Measurements from ENCODE around the gene BAZ1A. TPM values are rescaled to one million over a fixed set of nuclear protein-coding genes. Genes with fewer than 3 reads are reported as not detected.

BAZ1A gene, protein sequence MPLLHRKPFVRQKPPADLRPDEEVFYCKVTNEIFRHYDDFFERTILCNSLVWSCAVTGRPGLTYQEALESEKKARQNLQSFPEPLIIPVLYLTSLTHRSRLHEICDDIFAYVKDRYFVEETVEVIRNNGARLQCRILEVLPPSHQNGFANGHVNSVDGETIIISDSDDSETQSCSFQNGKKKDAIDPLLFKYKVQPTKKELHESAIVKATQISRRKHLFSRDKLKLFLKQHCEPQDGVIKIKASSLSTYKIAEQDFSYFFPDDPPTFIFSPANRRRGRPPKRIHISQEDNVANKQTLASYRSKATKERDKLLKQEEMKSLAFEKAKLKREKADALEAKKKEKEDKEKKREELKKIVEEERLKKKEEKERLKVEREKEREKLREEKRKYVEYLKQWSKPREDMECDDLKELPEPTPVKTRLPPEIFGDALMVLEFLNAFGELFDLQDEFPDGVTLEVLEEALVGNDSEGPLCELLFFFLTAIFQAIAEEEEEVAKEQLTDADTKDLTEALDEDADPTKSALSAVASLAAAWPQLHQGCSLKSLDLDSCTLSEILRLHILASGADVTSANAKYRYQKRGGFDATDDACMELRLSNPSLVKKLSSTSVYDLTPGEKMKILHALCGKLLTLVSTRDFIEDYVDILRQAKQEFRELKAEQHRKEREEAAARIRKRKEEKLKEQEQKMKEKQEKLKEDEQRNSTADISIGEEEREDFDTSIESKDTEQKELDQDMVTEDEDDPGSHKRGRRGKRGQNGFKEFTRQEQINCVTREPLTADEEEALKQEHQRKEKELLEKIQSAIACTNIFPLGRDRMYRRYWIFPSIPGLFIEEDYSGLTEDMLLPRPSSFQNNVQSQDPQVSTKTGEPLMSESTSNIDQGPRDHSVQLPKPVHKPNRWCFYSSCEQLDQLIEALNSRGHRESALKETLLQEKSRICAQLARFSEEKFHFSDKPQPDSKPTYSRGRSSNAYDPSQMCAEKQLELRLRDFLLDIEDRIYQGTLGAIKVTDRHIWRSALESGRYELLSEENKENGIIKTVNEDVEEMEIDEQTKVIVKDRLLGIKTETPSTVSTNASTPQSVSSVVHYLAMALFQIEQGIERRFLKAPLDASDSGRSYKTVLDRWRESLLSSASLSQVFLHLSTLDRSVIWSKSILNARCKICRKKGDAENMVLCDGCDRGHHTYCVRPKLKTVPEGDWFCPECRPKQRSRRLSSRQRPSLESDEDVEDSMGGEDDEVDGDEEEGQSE (N-terminal part only)
- 10 to 100 TPM; 50.8 to 57.0 TPM for total RNA-seq

DNA sequence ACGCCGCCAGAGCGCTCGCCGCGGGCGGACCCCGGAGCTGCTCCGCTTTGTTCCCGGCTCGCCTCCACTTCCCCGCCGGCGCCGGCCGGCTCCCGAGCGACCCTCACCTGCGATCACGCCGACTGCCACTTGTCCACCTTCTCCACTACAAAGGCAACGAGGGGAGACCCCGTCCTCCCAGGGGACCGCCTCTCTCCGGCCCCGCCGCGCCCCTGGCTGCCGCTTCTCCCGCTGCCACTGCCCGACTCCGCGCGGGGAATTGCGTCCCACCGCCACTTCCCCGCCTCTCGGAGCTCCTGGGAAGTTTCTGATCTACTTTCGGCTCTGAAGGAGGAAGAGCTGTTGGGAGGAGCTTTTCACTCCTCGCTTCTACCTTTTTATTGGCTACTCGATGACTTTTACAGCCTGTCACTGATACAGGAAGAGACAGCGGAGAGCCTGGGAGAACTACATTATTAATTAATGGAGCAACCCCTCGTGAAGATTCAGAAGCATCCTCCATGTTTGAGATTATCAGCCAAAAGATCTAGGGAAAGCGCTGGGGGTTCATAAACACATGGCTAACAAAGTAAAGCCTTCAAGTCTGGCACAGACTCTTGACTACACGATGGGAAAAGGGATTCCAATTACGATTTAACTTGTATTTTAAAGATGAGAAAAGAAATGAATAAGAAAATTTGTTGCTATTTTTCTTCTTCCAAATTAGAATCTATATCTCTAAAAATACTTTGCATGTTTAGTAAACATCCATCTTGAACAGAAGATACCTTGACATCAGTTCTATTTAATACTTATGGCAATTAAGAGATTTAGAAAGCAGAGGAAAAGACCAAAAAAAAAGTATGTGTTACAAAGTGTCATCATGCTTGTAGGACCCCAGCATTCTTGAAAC lies at the start of gene BAZ1A:
TSS of gene BAZ1A (minus strand) at position 330 of the 892 bp plus-strand sequence. CDS start 756 bp downstream, outside the sequence.
- Mint-ChIP-seq H3K36me3 (ENCODE audit: low read depth) (peaks cover 24% of the 10 kb centered on the region), H3K4me1 (ENCODE audit: low read depth) (peaks cover 26% of the 10 kb centered on the region), H3K4me3 (peak within 1 kb of the TSS; percentile 100), H3K27me3 (ENCODE audit: low read depth) (no peaks in the 10 kb centered on the region), H3K27ac (peak within 1 kb of the TSS; percentile 99), H3K9me3 (no peaks in the 10 kb centered on the region)
- CTCF ChIA-PET, result interaction anchor here (0.7 to 1.3 kb wide), 3 partner anchors 10 to 106 kb away, joined by 3 read pairs; no protein-coding TSS in a partner anchor
- intact Hi-C loops (cut with micrococcal nuclease), result no loop called here
- DNase-seq, result peak; percentile 40

DNA sequence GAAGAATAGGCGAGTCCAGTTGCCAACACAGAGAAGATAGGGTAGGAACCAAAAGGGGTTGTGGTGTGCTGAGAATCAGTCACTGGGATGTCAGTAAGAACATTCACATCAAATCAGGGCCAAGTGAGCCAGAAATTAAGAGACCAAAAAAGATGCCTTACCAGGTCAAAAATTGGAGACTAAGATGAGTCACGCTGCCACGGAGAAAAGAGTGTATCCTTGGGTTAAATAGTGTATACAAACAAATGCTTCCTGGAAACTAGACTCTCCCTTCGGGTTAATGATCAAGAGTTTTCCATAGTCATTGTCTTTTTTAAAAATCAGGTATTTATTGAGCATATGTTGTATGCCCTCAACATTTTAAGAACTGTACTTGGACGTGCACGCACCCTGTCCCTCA lies 45.2 kb upstream of the BAZ1A start:
- CTCF ChIA-PET, result interaction anchor here (0.6 kb wide), 1 partner anchor 290 kb away, joined by 3 read pairs; no protein-coding TSS in a partner anchor
- no peaks in the 10 kb centered on the region for H3K4me1 Mint-ChIP-seq (ENCODE audit: low read depth)
- no peak overlapping the region for H3K27ac Mint-ChIP-seq

DNA sequence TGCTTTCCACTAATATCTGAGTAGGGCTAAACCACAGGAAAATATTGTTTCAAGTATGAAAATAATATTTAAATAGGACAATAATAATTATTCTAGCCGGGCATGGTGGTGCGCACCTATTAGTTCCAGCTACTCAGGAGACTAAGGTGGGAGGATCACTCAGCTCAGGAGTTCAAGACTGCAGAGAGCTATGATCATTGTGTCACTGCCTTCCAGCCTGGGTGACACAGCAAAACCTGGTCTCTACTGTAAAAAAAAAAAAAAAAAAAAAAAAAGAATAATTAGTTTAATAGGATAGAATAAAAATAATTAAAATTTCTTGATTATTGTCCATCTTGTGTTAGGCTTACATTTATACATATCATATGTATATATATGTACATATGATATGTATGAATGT lies 38.5 kb upstream of the BAZ1A start:
- no peak overlapping the region for H3K4me3 Mint-ChIP-seq

More for the DNA sequence above, 45.2 kb upstream of the BAZ1A start:
- no peak for DNase-seq
- intact Hi-C loops (cut with micrococcal nuclease), result no loop called here
- H3K36me3 Mint-ChIP-seq (ENCODE audit: low read depth), result peaks cover 2% of the 10 kb centered on the region
- no peak overlapping the region for H3K4me3 Mint-ChIP-seq
- no peaks in the 10 kb centered on the region for H3K9me3 Mint-ChIP-seq
- no peaks in the 10 kb centered on the region for H3K27me3 Mint-ChIP-seq (ENCODE audit: low read depth)

DNA sequence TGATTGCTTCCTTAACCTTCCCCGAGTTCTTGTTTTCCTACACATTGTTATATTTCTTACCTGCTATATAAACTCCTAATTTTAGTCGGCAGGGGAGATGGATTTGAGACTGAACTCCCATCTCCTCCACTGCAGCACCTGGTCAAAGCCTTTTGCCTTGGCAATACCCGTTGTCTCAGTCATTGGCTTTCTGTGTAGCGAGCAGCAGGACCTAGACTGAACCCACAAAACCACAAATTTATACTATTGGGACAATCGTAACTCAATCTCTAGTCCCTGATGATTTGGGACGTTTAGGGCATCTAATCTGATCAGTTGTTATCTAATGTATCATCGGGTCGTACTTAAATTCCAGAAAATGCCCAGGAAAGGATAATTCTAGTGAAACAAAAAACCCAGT lies 37.8 kb upstream of the BAZ1A start:
- H3K4me3 Mint-ChIP-seq, result no peak overlapping the region
- no peak overlapping the region for H3K27ac Mint-ChIP-seq
- no peaks in the 10 kb centered on the region for H3K36me3 Mint-ChIP-seq (ENCODE audit: low read depth)
- DNase-seq, result no peak
- CTCF ChIA-PET, result interaction anchor here (0.6 to 1.5 kb wide), 2 partner anchors 24 to 33 kb away, joined by 3 to 5 read pairs; no protein-coding TSS in a partner anchor
- H3K4me1 Mint-ChIP-seq (ENCODE audit: low read depth), result no peaks in the 10 kb centered on the region
- no peaks in the 10 kb centered on the region for H3K27me3 Mint-ChIP-seq (ENCODE audit: low read depth)
- H3K9me3 Mint-ChIP-seq, result no peaks in the 10 kb centered on the region
- intact Hi-C loops (cut with micrococcal nuclease), result no loop called here

More for the DNA sequence above, 38.5 kb upstream of the BAZ1A start:
- H3K9me3 Mint-ChIP-seq, result no peaks in the 10 kb centered on the region
- H3K27ac Mint-ChIP-seq, result no peak overlapping the region
- H3K36me3 Mint-ChIP-seq (ENCODE audit: low read depth), result no peaks in the 10 kb centered on the region
- no peak for DNase-seq
- H3K4me1 Mint-ChIP-seq (ENCODE audit: low read depth), result no peaks in the 10 kb centered on the region
- H3K27me3 Mint-ChIP-seq (ENCODE audit: low read depth), result no peaks in the 10 kb centered on the region
- CTCF ChIA-PET, result interaction anchor here (0.6 kb wide), 1 partner anchor 34 kb away, joined by 3 read pairs; no protein-coding TSS in a partner anchor
- intact Hi-C loops (cut with micrococcal nuclease), result no loop called here

DNA sequence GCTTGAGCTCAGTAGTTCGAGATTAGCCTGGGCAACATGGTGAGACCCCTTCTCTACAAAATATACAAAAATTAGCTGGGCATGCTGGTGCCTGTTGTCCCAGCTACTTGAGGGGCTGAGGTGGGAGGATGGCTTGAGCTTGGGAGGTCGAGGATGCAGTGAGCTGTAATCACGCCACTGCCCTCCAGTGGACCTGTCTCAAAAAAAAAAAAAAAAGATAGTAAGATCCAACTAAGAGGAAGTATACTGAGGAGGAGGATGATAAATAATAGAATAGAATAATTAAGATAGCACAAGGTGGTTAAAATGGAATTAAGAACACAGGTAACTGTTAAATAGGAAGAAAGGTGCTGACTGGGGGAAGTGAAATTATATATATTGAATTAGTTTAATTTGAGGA lies 37.0 kb upstream of the BAZ1A start:
- H3K27me3 Mint-ChIP-seq (ENCODE audit: low read depth), result no peaks in the 10 kb centered on the region
- CTCF ChIA-PET, result interaction anchor here (0.6 to 1.5 kb wide), 2 partner anchors 25 to 127 kb away, joined by 3 to 5 read pairs; no protein-coding TSS in a partner anchor

DNA sequence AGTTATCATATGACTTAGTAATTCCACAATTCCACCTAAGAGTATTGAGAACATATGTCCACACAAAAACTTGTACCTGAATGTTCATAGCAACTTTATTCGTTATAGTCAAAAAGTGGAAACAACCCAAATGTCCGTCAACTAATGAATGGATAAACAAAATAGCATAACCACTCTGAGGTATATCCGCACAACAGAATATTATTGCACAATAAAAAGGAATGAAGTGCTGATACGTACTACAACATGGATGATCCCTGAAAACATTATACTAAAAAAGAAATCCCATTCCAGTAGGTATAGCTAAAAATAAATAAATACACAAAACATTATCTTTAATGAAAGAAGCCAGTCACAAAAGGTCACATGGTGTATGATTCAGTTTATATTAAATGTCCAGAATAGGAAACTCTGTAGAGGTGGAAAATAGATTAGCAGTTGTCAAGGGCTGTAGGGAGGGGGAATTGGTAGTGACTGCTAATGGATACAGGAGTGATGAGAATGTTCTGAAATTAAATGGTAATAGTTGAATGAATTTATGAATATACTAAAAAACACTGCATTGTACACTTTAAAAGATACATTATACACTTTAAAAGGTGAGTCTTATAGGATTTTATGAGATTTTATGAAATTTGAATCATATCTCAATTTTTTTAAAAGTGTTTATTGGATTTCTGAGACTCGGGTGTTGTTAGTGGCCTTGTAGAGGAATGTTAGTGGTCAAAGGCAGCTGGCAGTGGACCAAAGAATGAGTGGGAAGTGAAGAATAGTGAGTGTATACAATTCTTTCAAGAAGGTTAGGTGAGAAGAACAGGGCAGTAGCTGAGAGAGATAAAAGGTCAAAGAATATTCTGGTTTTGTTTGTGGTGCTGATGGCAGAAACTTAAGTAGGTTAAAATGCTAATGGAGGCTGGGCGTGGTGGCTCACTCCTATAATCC lies 36.3 kb upstream of the BAZ1A start:
- no peaks in the 10 kb centered on the region for H3K36me3 Mint-ChIP-seq (ENCODE audit: low read depth)
- H3K27me3 Mint-ChIP-seq (ENCODE audit: low read depth), result no peaks in the 10 kb centered on the region
- H3K4me3 Mint-ChIP-seq, result no peak overlapping the region
- H3K27ac Mint-ChIP-seq, result no peak overlapping the region
- intact Hi-C loops (cut with micrococcal nuclease), result no loop called here
- DNase-seq, result no peak
- no peaks in the 10 kb centered on the region for H3K4me1 Mint-ChIP-seq (ENCODE audit: low read depth)
- CTCF ChIA-PET, result interaction anchor here (0.6 to 1.5 kb wide), 3 partner anchors 17 to 127 kb away, joined by 3 to 5 read pairs (median 3); no protein-coding TSS in a partner anchor
- H3K9me3 Mint-ChIP-seq, result no peaks in the 10 kb centered on the region

More for the DNA sequence above, 37.0 kb upstream of the BAZ1A start:
- H3K9me3 Mint-ChIP-seq, result no peaks in the 10 kb centered on the region
- no peak for DNase-seq
- no peaks in the 10 kb centered on the region for H3K36me3 Mint-ChIP-seq (ENCODE audit: low read depth)
- intact Hi-C loops (cut with micrococcal nuclease), result no loop called here
- no peak overlapping the region for H3K4me3 Mint-ChIP-seq
- H3K27ac Mint-ChIP-seq, result no peak overlapping the region
- no peaks in the 10 kb centered on the region for H3K4me1 Mint-ChIP-seq (ENCODE audit: low read depth)

DNA sequence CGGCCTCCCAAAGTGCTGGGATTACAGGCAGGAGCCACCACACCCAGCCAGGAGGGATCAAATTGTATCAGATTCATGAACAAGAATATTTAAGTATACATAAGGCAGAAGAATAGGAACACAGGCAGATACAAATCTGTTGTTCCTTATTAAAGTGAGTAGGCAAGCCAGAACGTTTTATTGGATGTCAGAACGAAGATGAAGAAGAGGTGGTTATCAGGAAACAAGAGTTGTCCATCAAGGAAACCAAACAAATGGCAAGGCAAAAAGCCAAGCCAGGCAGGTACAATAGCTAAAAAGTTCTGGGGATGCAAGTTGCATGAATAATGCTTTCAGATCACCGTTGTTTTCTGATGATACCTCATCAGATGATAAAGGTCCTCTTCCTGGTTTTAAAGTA lies 31.1 kb upstream of the BAZ1A start:
- H3K4me3 Mint-ChIP-seq, result no peak overlapping the region
- no peaks in the 10 kb centered on the region for H3K36me3 Mint-ChIP-seq (ENCODE audit: low read depth)
- intact Hi-C loops (cut with micrococcal nuclease), result no loop called here
- no peaks in the 10 kb centered on the region for H3K27me3 Mint-ChIP-seq (ENCODE audit: low read depth)
- CTCF ChIA-PET, result no interaction called here
- H3K27ac Mint-ChIP-seq, result no peak overlapping the region
- no peaks in the 10 kb centered on the region for H3K4me1 Mint-ChIP-seq (ENCODE audit: low read depth)
- H3K9me3 Mint-ChIP-seq, result no peaks in the 10 kb centered on the region
- no peak for DNase-seq

DNA sequence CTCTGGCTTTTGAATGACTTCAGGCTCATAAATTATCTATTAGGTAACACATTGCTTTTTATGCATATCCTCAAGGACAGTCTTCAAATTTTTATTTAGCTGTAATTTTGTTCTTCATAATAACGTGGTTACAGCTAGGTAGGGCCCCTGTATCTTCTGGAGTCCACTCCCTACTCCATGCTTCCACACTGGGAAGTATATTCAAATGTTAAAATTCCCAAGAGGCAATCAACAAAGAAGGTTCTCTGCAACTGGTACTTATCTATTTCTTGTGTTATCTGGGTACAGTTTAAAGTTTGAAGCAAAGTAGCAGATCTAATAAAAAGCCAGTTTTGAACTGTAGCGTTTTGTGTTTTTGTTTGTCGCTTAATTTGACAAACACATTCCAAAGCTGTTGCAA lies 20.1 kb upstream of the BAZ1A start:
- Mint-ChIP-seq H3K4me1 (ENCODE audit: low read depth) (peaks cover 8% of the 10 kb centered on the region), H3K9me3 (no peaks in the 10 kb centered on the region), H3K36me3 (ENCODE audit: low read depth) (no peaks in the 10 kb centered on the region), H3K27me3 (ENCODE audit: low read depth) (no peaks in the 10 kb centered on the region), H3K27ac (no peak overlapping the region), H3K4me3 (no peak overlapping the region)
- CTCF ChIA-PET, result interaction anchor here (0.6 kb wide), 1 partner anchor 747 kb away, joined by 3 read pairs; no protein-coding TSS in a partner anchor
- no peak for DNase-seq
- intact Hi-C loops (cut with micrococcal nuclease), result no loop called here

DNA sequence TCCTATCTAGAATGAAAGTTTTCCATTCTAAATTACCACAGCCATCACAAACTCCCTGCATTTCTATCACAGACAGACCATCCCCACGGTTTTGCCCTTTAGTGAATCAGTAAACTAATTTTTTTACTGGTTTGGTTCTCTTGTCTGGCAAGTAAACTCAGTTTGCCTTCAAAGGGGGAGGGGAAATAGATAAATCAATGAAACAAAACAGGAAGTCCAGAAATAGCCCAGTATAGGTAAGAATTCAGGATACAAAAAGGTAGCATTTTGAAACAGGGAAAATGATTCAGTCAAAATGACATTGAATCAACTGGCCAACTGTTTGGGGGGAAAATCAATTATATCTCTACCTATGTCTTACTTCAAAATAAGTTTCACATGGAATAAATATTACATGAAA lies 15.8 kb upstream of the BAZ1A start:
- Mint-ChIP-seq H3K9me3 (no peaks in the 10 kb centered on the region), H3K36me3 (ENCODE audit: low read depth) (no peaks in the 10 kb centered on the region), H3K4me3 (no peak overlapping the region), H3K27me3 (ENCODE audit: low read depth) (no peaks in the 10 kb centered on the region), H3K4me1 (ENCODE audit: low read depth) (peaks cover 8% of the 10 kb centered on the region), H3K27ac (no peak overlapping the region)
- intact Hi-C loops (cut with micrococcal nuclease), result no loop called here
- no peak for DNase-seq
- CTCF ChIA-PET, result no interaction called here

DNA sequence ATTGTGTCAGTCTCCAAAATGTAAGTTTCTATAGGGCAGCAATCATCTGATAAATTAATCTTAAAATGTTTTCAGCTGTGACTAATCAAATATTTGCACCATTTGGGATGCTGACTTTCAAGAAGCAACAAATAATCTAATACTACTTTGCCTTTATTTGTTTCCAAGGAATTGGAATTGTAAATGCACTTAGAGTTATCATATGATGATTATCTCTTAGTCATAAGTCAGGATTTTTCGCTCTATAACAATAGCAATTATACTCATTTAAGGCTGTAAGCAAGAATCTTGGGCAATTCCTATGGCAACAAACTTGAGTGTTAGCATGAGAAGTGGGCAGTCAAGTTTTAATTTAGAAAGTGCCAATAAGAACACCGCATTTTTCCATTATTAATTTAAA lies 13.0 kb upstream of the BAZ1A start:
- Mint-ChIP-seq H3K27me3 (ENCODE audit: low read depth) (no peaks in the 10 kb centered on the region), H3K36me3 (ENCODE audit: low read depth) (no peaks in the 10 kb centered on the region), H3K4me1 (ENCODE audit: low read depth) (peaks cover 8% of the 10 kb centered on the region), H3K27ac (no peak overlapping the region), H3K9me3 (no peaks in the 10 kb centered on the region), H3K4me3 (no peak overlapping the region)
- intact Hi-C loops (cut with micrococcal nuclease), result no loop called here
- no peak for DNase-seq
- CTCF ChIA-PET, result no interaction called here
